Activated CD4-positive, alpha-beta T cell treated with anti-CD3 and anti-CD28 coated beads, Interleukin-2, amount 10 ng/mL, durations not matched to agents 24 days and 14 days (primary cell): ENCODE data around the gene CDYL2. TPM values are rescaled to one million over a fixed set of nuclear protein-coding genes. Genes with fewer than 3 reads are reported as not detected.
A peak's percentile ranks its signal among the peaks of the same experiment; 100 is the strongest.

Experiments
- DNase-seq: peaks from one replicate; pipeline ENCODE4 v3.0.0; 2022
- H3K27ac Mint-ChIP-seq: one replicate; pipeline ENCODE4 v1.8.0; 2022; ENCODE audit warnings: mild to moderate bottlenecking, mixed read lengths
- H3K27me3 Mint-ChIP-seq: one replicate; pipeline ENCODE4 v1.8.0; 2022; ENCODE audit warnings: mixed read lengths
- H3K36me3 Mint-ChIP-seq: one replicate; pipeline ENCODE4 v1.8.0; 2022; ENCODE audit warnings: low read depth, mild to moderate bottlenecking, mixed read lengths
- H3K4me1 Mint-ChIP-seq: one replicate; pipeline ENCODE4 v1.8.0; 2021; ENCODE audit warnings: mixed read lengths
- H3K4me3 Mint-ChIP-seq: one replicate; pipeline ENCODE4 v1.8.0; 2022; ENCODE audit warnings: mild to moderate bottlenecking, moderate library complexity, mixed read lengths
- H3K9me3 Mint-ChIP-seq: one replicate; pipeline ENCODE4 v1.8.0; 2021; ENCODE audit warnings: mixed read lengths
- intact Hi-C: fragments of 100-400 bp; cut with micrococcal nuclease; formaldehyde crosslinking; loops from one replicate; pipeline ENCODE4 v1.15.1; 2023
- total RNA-seq: library from RNA; stranded (reverse); gene quantifications from 2 replicates; pipeline ENCODE4 v1.2.3, GENCODE V29; 2022

CDYL2 gene, protein sequence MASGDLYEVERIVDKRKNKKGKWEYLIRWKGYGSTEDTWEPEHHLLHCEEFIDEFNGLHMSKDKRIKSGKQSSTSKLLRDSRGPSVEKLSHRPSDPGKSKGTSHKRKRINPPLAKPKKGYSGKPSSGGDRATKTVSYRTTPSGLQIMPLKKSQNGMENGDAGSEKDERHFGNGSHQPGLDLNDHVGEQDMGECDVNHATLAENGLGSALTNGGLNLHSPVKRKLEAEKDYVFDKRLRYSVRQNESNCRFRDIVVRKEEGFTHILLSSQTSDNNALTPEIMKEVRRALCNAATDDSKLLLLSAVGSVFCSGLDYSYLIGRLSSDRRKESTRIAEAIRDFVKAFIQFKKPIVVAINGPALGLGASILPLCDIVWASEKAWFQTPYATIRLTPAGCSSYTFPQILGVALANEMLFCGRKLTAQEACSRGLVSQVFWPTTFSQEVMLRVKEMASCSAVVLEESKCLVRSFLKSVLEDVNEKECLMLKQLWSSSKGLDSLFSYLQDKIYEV
- total RNA-seq: 63.3 and 66.9 TPM in 2 replicates

GRCh38 chr16:80804526-80805383 is at the start of gene CDYL2:
Gene CDYL2 (minus strand): TSS chr16:80804598. CDS start chr16:80804173, 425 bp downstream.
- DNase-seq: peak; percentile 91
- H3K36me3 Mint-ChIP-seq: peaks cover 11% of the 10 kb centered on the region
- intact Hi-C loops: loop anchor here (1.0 to 10.0 kb wide), 6 partner anchors 112 to 1730 kb away; partner anchors contain the start of gene C16orf46
- peaks cover 40% of the 10 kb centered on the region for H3K4me1 Mint-ChIP-seq
- H3K4me3 Mint-ChIP-seq: peak within 1 kb of the TSS; percentile 93
- peaks cover 9% of the 10 kb centered on the region for H3K9me3 Mint-ChIP-seq
- peak within 1 kb of the TSS; percentile 97 for H3K27ac Mint-ChIP-seq
- H3K27me3 Mint-ChIP-seq: no peaks in the 10 kb centered on the region

GRCh38 chr16:80852261-80852872 is 48.0 kb upstream of the CDYL2 start:
- peaks cover under 1% of the 10 kb centered on the region for H3K4me1 Mint-ChIP-seq
- H3K27ac Mint-ChIP-seq: no peak overlapping the region
- no peaks in the 10 kb centered on the region for H3K36me3 Mint-ChIP-seq
- intact Hi-C loops: loop anchor here (1.0 kb wide), 1 partner anchor 325 kb away; no protein-coding TSS in a partner anchor
- H3K27me3 Mint-ChIP-seq: peaks cover 7% of the 10 kb centered on the region
- peak; percentile 68 for DNase-seq
- no peaks in the 10 kb centered on the region for H3K9me3 Mint-ChIP-seq
- H3K4me3 Mint-ChIP-seq: no peak overlapping the region

DNA sequence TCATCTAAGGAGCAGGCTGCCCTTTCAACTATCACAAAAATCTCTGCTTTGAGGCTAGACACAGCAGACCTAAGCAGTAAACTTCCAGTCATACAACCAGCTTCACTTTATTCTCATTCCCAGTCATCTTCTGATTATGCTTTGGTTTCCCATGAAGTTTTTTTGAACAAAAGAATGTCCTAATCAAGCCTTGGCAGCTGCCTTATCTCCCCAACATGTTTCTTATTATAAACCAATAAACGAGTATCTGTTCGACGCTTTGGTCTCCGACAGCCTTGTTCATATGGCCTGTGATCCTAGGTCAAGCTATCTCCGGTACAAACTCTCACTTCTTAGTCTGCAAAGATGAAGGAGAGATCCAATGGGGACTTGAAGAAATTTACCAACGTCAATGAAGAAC is 47.4 kb upstream of the CDYL2 start:
- Mint-ChIP-seq H3K36me3 (no peaks in the 10 kb centered on the region), H3K9me3 (no peaks in the 10 kb centered on the region), H3K27ac (no peak overlapping the region), H3K4me3 (no peak overlapping the region), H3K4me1 (peaks cover 6% of the 10 kb centered on the region), H3K27me3 (peaks cover 9% of the 10 kb centered on the region)
- intact Hi-C loops: loop anchor here (1.0 kb wide), 1 partner anchor 325 kb away; no protein-coding TSS in a partner anchor
- DNase-seq: no peak

GRCh38 chr16:80850757-80851156 is 46.4 kb upstream of the CDYL2 start:
- no peak overlapping the region for H3K4me3 Mint-ChIP-seq
- H3K27me3 Mint-ChIP-seq: peaks cover 11% of the 10 kb centered on the region
- intact Hi-C loops: no loop called here
- H3K27ac Mint-ChIP-seq: no peak overlapping the region
- no peak for DNase-seq
- H3K36me3 Mint-ChIP-seq: no peaks in the 10 kb centered on the region
- H3K4me1 Mint-ChIP-seq: peaks cover 9% of the 10 kb centered on the region
- no peaks in the 10 kb centered on the region for H3K9me3 Mint-ChIP-seq

DNA sequence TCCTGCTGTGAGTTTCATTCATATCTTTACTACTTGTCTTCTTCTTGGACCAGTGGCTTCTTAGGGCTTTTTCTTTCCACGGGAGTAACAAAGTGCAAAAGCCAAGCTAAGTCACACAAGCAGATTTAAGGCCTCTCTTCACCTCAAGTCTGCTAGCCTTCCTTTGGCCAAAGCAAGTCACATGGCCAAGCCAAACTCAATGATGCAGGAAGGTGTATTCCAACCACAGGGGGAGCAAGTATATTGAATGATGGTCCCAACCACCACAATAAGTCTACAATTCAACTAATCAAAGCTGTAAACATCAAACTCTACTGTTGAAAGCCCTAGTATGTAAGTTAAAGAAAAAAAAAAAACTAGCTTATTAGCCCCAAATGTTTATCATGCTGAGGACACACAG is 44.5 kb upstream of the CDYL2 start:
- H3K27ac Mint-ChIP-seq: no peak overlapping the region
- no peak for DNase-seq
- no peaks in the 10 kb centered on the region for H3K9me3 Mint-ChIP-seq
- peaks cover 10% of the 10 kb centered on the region for H3K27me3 Mint-ChIP-seq
- intact Hi-C loops: no loop called here
- peaks cover 9% of the 10 kb centered on the region for H3K4me1 Mint-ChIP-seq
- no peak overlapping the region for H3K4me3 Mint-ChIP-seq
- H3K36me3 Mint-ChIP-seq: no peaks in the 10 kb centered on the region

DNA sequence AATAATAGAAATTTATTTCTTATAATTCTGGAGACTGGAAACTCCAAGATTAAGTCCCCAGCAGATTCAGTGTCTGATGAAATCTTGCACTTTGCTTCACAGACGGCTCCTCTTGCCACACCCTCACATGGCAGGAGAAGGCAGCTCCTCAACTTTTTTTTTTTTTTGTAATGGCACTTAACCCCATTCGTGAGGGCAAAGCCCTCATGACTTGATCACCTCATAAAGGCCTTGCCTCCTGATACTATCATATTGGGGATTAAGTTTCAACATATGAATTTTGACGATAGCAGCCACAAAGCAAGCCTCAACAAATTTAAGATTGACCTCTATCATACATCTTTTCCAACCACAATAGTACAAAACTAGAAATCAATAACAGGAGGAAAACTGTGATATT is 42.3 kb upstream of the CDYL2 start:
- Mint-ChIP-seq H3K4me3 (no peak overlapping the region), H3K9me3 (peaks cover 5% of the 10 kb centered on the region), H3K36me3 (no peaks in the 10 kb centered on the region), H3K27ac (no peak overlapping the region), H3K27me3 (peaks cover 11% of the 10 kb centered on the region), H3K4me1 (peaks cover 9% of the 10 kb centered on the region)
- intact Hi-C loops: no loop called here
- DNase-seq: no peak

- DNase-seq: no peak
- Mint-ChIP-seq H3K27me3 (peaks cover 15% of the 10 kb centered on the region), H3K36me3 (no peaks in the 10 kb centered on the region), H3K4me3 (no peak overlapping the region), H3K4me1 (peaks cover 9% of the 10 kb centered on the region), H3K9me3 (peaks cover 5% of the 10 kb centered on the region), H3K27ac (no peak overlapping the region)
- intact Hi-C loops: no loop called here
Measured at GRCh38 chr16:80846275-80846674, 41.9 kb upstream of the CDYL2 start.

DNA sequence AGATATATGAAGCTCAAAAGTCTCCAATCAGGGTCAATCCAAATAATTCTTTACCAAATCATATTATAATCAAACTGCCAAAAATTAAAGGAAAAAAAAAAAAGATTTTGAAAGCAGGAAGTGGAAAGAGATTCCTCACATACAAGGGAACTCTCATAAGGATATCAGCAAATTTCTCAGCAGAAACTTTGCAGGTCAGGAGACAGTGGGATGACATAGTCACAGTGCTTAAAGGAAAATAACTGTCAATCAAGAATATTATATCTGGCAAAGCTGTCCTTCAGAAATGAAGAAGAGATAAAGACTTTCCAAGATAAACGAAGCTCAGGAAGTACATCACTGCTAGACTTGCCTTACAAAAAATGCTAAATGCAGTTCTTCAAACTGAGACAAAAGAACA is 40.0 kb upstream of the CDYL2 start:
- H3K9me3 Mint-ChIP-seq: peaks cover 17% of the 10 kb centered on the region
- H3K27ac Mint-ChIP-seq: no peak overlapping the region
- H3K4me3 Mint-ChIP-seq: no peak overlapping the region
- intact Hi-C loops: no loop called here
- no peak for DNase-seq
- no peaks in the 10 kb centered on the region for H3K36me3 Mint-ChIP-seq
- peaks cover 9% of the 10 kb centered on the region for H3K4me1 Mint-ChIP-seq
- peaks cover 24% of the 10 kb centered on the region for H3K27me3 Mint-ChIP-seq

DNA sequence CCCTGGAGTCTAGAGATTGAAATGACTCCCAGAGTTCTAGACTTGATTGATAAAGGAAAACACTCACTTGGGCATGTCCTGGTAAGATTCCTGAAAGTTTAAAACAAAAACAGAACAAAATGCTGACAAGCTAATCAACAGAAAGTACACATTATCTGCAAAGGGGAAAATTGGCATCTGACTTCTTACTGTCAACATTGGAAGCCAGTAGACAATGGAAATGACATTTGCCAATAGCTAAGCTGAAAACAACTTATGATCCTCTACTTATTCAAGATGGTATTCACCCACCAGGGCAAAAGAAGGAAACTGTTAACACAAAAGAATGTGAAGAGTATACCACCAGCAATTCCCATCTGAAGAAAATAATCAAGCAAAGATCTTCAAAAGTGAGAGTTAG is 36.8 kb upstream of the CDYL2 start:
- H3K27ac Mint-ChIP-seq: no peak overlapping the region
- no peaks in the 10 kb centered on the region for H3K36me3 Mint-ChIP-seq
- peaks cover 27% of the 10 kb centered on the region for H3K27me3 Mint-ChIP-seq
- no peak overlapping the region for H3K4me3 Mint-ChIP-seq
- peaks cover 3% of the 10 kb centered on the region for H3K4me1 Mint-ChIP-seq
- H3K9me3 Mint-ChIP-seq: peaks cover 20% of the 10 kb centered on the region
- DNase-seq: no peak
- intact Hi-C loops: no loop called here

DNA sequence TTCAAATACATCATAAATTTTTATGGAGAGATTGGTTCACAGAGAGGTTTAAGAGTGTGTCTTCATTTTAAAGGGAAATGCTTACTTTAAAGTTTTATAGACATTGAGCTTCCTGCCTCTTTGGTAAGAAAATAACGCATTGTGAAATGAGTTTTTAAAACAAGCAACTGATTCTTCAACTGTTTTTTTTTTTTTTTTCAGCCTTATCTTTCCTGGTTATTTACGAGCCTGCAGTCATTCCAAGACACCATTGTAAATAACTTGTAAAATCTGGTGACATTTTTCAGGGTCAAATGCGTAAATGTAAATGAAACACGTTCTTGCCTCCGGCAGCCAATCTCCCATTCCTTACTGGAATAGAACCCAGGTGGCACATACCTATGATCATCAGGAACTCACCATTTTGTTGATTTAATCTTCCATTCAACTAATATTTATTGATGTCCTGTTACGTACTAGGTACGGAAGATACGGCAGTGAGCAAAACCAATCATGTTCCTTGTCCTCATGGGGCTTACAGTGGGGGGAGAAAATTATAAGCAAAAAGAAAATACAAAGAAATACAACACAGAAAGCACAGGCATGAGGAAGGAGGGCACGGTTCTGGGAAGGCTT is 33.2 kb upstream of the CDYL2 start:
- H3K4me3 Mint-ChIP-seq: no peak overlapping the region

GRCh38 chr16:80836846-80837245 is 32.4 kb upstream of the CDYL2 start:
- Mint-ChIP-seq H3K27ac (no peak overlapping the region), H3K36me3 (no peaks in the 10 kb centered on the region), H3K4me1 (no peaks in the 10 kb centered on the region), H3K27me3 (peaks cover 48% of the 10 kb centered on the region), H3K9me3 (peaks cover 15% of the 10 kb centered on the region), H3K4me3 (no peak overlapping the region)
- intact Hi-C loops: no loop called here
- DNase-seq: no peak

More for the DNA sequence above, 33.2 kb upstream of the CDYL2 start:
- Mint-ChIP-seq H3K36me3 (no peaks in the 10 kb centered on the region), H3K27ac (no peak overlapping the region), H3K27me3 (peaks cover 44% of the 10 kb centered on the region), H3K9me3 (peaks cover 15% of the 10 kb centered on the region), H3K4me1 (no peaks in the 10 kb centered on the region)
- intact Hi-C loops: no loop called here
- DNase-seq: no peak

- intact Hi-C loops: no loop called here
- Mint-ChIP-seq H3K9me3 (peaks cover 14% of the 10 kb centered on the region), H3K36me3 (no peaks in the 10 kb centered on the region), H3K27me3 (peaks cover 42% of the 10 kb centered on the region), H3K4me3 (no peak overlapping the region), H3K4me1 (no peaks in the 10 kb centered on the region), H3K27ac (no peak overlapping the region)
- no peak for DNase-seq
Measured at GRCh38 chr16:80836202-80836601, 31.8 kb upstream of the CDYL2 start.

DNA sequence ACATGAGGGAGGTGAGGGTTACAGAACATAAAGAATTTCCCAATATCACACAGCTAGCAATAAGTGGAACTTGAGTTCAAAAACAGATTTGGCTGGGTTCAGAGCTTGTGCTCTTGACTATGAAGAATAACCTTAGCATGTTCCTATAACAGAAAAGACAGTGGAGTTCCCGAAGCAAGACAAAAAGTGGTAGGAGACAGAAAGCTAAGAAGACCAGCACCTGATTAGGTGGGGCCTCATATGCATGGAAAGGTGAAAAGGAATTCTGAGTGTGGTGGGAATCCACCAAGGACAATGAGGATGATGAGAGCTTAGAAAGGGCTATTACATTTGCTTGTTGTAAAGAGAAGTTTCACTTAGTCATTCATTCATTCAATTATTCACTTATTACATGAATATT is 26.6 kb upstream of the CDYL2 start:
- no peaks in the 10 kb centered on the region for H3K36me3 Mint-ChIP-seq
- H3K4me3 Mint-ChIP-seq: no peak overlapping the region
- H3K9me3 Mint-ChIP-seq: no peaks in the 10 kb centered on the region
- H3K4me1 Mint-ChIP-seq: no peaks in the 10 kb centered on the region
- H3K27me3 Mint-ChIP-seq: peaks cover 47% of the 10 kb centered on the region
- no peak overlapping the region for H3K27ac Mint-ChIP-seq
- no peak for DNase-seq
- intact Hi-C loops: no loop called here
